ENCODE results near the gene USH2A. TPM values are rescaled to one million over a fixed set of nuclear protein-coding genes. Genes with fewer than 3 reads are reported as not detected.

Gene USH2A
- polyA plus RNA-seq, 1 of the 3 experiments (the other 2 are of a cell fraction): under 0.01 TPM

- Histone ChIP-seq H3K27me3 (ENCODE audit: insufficient read depth) (no peaks in the 10 kb centered on the region), H3K9ac (no peak overlapping the region), H3K9me2 (no peaks in the 10 kb centered on the region), H3K4me3 (ENCODE audit: low read depth in 2 of 2, low read length in 1 of 2) (no peak overlapping the region), H3K4me2 (no peak overlapping the region), H3K36me3 (replicated peaks in 1 of 2; ENCODE audit: control insufficient read depth in 1 of 2, insufficient read depth in 2 of 2, low read length in 1 of 2) (no peaks in the 10 kb centered on the region), H4K20me1 (ENCODE audit: insufficient read depth) (no peaks in the 10 kb centered on the region), H2AFZ (ENCODE audit: low read depth) (no peak overlapping the region), H3K4me1 (ENCODE audit: control insufficient read depth in 1 of 2, insufficient read depth in 2 of 2, low read depth in 1 of 2, low read length in 1 of 2) (no peaks in the 10 kb centered on the region), H3F3A (replicated peaks; ENCODE audit: insufficient read depth) (no peaks in the 10 kb centered on the region), H3K9me3 (no peaks in the 10 kb centered on the region), H3K27ac (ENCODE audit: low read depth in 2 of 2, low read length in 1 of 2) (no peak overlapping the region), H3K79me2 (ENCODE audit: insufficient read depth) (no peaks in the 10 kb centered on the region)
- WGBS (ENCODE audit: low lambda C conversion rate): 87% methylated on average over 4 of the region's 4 CpGs
- CTCF ChIA-PET: interaction anchor here (1.0 to 1.4 kb wide), 2 partner anchors 126 to 631 kb away, joined by 3 to 5 read pairs; no protein-coding TSS in a partner anchor
- POLR2A ChIA-PET: no interaction called here
- no peak for TF ChIP-seq RXRA (IDR thresholded peaks at IDR 0.05; ENCODE audit: borderline replicate concordance, low read depth)
- TF ChIP-seq USF2 (IDR thresholded peaks at IDR 0.05; ENCODE audit: borderline replicate concordance, low read depth, low read length): no peak
- no peak for TF ChIP-seq EZH2phosphoT487 (IDR thresholded peaks at IDR 0.05; ENCODE audit: borderline replicate concordance, low read depth)
- TF ChIP-seq CTCF (IDR thresholded peaks at IDR 0.05): no peak
- TF ChIP-seq TCF12 (IDR thresholded peaks at IDR 0.05): no peak
- TF ChIP-seq NRF1 (IDR thresholded peaks at IDR 0.05; ENCODE audit: low read depth, low read length): no peak
- TF ChIP-seq REST (IDR thresholded peaks at IDR 0.05; ENCODE audit: low read depth, low read length): no peak
- DNase-seq: no peak
Measured at GRCh38 chr1:216095400-216095799, 327.8 kb downstream of the USH2A start.

- CTCF ChIA-PET: interaction anchor here (1.1 kb wide), 1 partner anchor 9 kb away, joined by 3 read pairs; no protein-coding TSS in a partner anchor
- 60% methylated on average over 6 of the region's 6 CpGs for WGBS (ENCODE audit: low lambda C conversion rate)
- Histone ChIP-seq H3K9me2 (no peaks in the 10 kb centered on the region), H3K9me3 (no peaks in the 10 kb centered on the region), H2AFZ (ENCODE audit: low read depth) (no peak overlapping the region), H3K27me3 (ENCODE audit: insufficient read depth) (no peaks in the 10 kb centered on the region), H3F3A (replicated peaks; ENCODE audit: insufficient read depth) (no peaks in the 10 kb centered on the region), H3K4me3 (ENCODE audit: low read depth in 2 of 2, low read length in 1 of 2) (no peak overlapping the region), H3K4me2 (no peak overlapping the region), H3K79me2 (ENCODE audit: insufficient read depth) (no peaks in the 10 kb centered on the region), H3K4me1 (ENCODE audit: control insufficient read depth in 1 of 2, insufficient read depth in 2 of 2, low read depth in 1 of 2, low read length in 1 of 2) (no peaks in the 10 kb centered on the region; a peak in 1 of 4 replicates), H4K20me1 (ENCODE audit: insufficient read depth) (no peaks in the 10 kb centered on the region), H3K9ac (no peak overlapping the region), H3K27ac (ENCODE audit: low read depth in 2 of 2, low read length in 1 of 2) (no peak overlapping the region), H3K36me3 (replicated peaks in 1 of 2; ENCODE audit: control insufficient read depth in 1 of 2, insufficient read depth in 2 of 2, low read length in 1 of 2) (no peaks in the 10 kb centered on the region)
- no peak for DNase-seq
- POLR2A ChIA-PET: no interaction called here
- TF ChIP-seq CHD2 (IDR thresholded peaks at IDR 0.05; ENCODE audit: low read length, partially characterized antibody) (no peak), FOSL2 (IDR thresholded peaks at IDR 0.05; ENCODE audit: borderline replicate concordance, low read depth) (no peak), IRF3 (IDR thresholded peaks at IDR 0.05; ENCODE audit: low read depth, low read length) (no peak), PBX3 (IDR thresholded peaks at IDR 0.05) (no peak), EP300 (IDR thresholded peaks at IDR 0.05; ENCODE audit: borderline replicate concordance in 1 of 2, low read depth in 1 of 2, low read length in 1 of 2) (no peak), RXRA (IDR thresholded peaks at IDR 0.05; ENCODE audit: borderline replicate concordance, low read depth) (no peak), REST (IDR thresholded peaks at IDR 0.05; ENCODE audit: low read depth, low read length) (no peak), YY1 (IDR thresholded peaks at IDR 0.05; ENCODE audit: low read depth) (no peak), NFIC (IDR thresholded peaks at IDR 0.05; ENCODE audit: borderline replicate concordance) (no peak)
Measured at GRCh38 chr1:216090556-216090955, 332.7 kb downstream of the USH2A start.
